HG03025 (cell line): ENCODE measurements around the gene FOXRED2.
"Not testable (repeated sequence)": the region's sequence is repeated elsewhere in the genome, so short reads cannot be mapped to it uniquely, and the experiment has no call there.

Source experiments
- ATAC-seq: cut with Tn5 transposase; IDR thresholded peaks from one replicate; pipeline ENCODE4 v1.9.1; 2021; ENCODE audit warnings: mild to moderate bottlenecking, moderate library complexity; ENCODE audit not compliant: unreplicated experiment, low FRiP score

Gene FOXRED2

DNA sequence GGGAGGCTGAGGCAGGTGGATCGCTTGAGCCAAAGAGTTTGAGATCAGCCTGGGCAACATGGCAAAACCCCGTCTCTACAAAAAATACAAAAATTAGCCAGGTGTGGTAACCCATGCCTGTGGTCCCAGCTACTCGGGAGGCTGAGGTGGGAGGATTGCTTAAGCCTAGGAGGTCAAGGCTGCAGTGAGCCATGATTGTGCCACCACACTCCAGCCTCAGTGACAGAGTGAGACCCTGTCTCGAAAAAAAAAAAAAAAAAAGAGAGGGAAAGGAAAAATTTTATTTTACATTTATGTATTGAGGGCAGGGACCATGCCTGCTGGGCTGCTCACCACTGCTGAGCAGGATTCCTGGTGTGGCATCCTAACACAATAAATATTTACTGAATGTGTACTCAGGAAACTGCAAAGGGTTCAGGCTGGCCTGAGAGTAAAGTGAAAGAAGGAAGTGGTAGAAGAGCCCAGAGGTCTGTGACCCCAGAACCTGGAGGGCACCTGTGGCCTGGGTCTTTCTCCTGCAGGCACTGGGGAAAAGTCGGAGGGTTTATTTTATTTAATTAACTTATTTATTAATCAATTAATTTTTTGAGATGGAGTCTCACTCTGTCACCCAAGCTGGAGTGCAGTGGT is 53.7 kb downstream of the FOXRED2 start:
- not testable (repeated sequence) for ATAC-seq

- no peak for ATAC-seq
Observed at GRCh38 chr22:36452250-36452977, 54.4 kb downstream of the FOXRED2 start.

DNA sequence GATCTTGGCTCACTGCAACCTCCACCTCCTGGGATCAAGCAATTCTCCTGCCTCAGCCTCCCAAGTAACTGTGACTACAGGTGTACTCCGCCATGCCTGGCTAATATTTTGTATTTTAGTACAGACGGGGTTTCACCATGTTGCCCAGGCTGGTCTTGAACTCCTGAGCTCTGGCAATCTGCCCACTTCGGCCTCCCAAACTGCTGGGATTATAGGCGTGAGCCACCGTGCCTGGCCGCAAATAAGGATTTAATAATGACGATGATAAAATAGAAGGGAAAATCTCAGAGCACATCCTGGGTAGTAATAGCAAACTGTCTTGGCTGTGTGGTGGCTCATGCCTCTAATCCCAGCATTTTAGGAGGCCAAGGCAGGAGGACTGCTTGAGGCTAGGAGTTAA is 55.9 kb downstream of the FOXRED2 start:
- ATAC-seq, result not testable (repeated sequence)

DNA sequence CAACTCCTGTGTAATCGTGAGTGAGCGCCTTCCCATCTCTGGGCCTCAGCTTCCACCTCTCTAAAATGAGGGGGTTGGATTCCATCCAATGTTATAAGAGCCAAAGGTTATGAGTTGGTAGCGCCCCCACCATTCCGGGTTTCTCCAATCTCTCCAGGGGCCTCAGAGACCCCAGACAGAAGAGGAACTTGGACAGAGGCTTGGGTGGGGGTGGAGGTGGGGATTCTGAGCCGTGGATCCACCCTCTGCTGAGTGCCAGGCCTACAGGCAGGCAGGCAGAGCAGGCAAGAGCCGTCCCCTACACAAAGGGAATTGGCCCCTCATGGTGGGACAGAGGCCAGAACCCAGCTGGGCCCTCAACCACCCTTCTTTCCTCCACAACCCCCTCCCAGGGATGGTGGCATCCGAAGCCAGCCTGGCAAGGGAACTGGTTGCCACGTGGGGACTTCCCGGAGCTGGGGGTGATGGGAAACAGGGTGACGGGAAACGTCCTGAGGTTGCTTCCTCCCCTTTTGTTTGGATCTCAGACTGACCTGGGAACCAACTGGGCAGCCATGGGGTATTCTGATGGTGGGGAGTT is 57.2 kb downstream of the FOXRED2 start:
- no peak for ATAC-seq

- no peak for ATAC-seq
Observed at GRCh38 chr22:36447632-36448031, 59.2 kb downstream of the FOXRED2 start.

- ATAC-seq, result no peak
Observed at GRCh38 chr22:36445158-36445668, 61.6 kb downstream of the FOXRED2 start.

- ATAC-seq, result no peak
Observed at GRCh38 chr22:36443198-36443770, 63.6 kb downstream of the FOXRED2 start.

DNA sequence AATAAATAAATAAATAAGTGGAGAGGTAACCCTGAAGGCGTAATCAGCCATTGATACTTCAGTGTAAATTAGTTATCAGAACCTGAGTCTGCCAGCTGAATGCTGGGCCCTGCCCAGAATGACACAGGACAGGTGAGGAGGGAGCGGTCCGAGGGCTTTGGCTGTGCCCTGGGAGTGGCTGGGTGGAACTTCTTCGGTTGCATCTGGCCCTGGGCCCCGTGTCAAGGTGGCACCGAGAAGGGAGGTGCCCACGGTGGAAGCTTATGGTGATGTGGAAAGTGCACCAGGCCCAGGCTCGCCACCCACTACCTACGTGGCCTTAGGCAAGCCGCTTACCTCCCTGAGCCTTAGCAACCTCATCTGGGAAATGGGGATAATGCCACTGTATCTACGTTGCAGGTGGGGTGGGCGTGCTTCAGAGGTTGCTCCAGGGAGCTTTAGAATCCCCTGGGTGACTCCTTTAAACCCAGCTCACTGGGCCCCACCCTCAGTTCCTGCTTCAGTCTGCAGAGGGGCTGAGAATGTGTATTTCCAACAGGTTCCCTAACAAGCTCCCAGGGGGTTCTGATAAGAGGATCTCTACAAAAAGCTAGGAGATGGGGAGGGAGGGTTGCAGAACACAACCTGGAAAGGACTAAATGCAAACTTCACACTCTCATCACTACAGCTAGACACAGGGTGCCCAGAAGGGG is 64.2 kb downstream of the FOXRED2 start:
- ATAC-seq, result no peak

DNA sequence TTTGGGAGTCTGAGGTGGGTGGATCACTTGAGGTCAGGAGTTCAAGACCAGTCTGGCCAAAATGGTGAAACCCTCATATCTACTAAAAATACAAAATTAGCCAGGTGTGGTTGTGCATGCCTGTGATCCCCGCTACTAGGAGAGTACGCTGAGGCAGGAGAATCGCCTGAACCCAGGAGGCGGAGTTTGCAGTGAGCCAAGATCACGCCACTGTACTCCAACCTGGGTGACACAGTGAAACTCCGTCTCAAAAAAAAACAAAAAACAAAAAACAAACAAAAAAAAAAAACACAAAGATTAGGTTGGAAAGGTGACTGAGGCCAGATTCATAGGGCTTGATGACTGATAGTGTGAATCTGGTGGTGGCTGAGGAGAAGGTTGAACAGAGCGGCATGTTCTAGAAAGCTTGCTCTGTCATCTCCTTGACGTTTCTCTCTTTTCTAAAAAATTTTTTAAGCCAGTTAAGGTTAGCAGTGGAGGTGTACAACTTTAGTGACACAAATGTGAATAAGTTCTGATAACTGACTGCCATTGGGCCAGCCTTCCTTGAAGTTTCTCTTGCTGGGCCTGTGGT is 66.3 kb downstream of the FOXRED2 start:
- ATAC-seq, result no peak

DNA sequence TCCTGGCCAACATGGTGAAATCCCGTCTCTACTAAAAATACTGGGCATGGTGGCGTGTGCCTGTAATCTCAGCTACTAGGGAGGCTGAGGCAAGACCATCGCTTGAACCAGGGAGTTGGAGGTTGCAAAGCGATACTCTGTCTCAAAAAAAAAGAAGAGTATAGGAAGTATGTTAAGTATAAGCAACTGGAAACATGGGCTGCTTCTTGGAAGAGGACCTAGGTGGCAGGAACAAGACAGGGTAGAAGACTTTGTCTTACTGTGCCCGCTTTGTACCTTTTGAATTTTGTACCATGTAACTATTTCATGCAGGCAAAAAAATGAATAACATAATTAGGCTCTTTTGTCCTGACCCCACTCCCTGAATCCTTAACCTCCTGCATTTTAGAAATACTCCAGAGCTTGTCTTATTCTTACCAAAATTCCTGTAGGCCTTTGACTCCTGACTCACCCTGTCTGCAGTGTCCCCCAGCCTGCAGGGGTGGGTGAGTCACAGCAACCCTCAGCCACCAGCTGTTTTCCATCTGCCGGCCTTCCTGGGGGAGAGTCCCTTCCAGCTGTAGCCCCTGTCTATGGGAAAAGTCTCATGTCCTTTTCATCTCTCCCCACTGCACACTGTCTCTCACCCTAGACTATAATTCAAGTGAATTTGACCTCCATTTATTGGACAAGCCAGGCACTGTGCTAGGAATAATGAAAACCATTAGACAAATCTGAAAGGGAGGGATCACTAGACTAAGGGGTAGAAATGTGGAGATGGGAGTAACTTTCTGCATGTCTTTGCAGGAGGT is 67.2 kb downstream of the FOXRED2 start:
- ATAC-seq, result no peak
